HG02884 (cell line): ENCODE results near the gene UBE2D1.
A peak's percentile ranks its signal among the peaks of the same experiment; 100 is the strongest.

Experiments
- ATAC-seq: cut with Tn5 transposase; IDR thresholded peaks from one replicate; pipeline ENCODE4 v1.9.1; 2021; ENCODE audit warnings: mild to moderate bottlenecking, moderate library complexity; ENCODE audit not compliant: unreplicated experiment

UBE2D1 gene

GRCh38 chr10:58336242-58336641, 1.4 kb downstream of the UBE2D1 start:
- no peak for ATAC-seq

GRCh38 chr10:58341422-58341821, 6.6 kb downstream of the UBE2D1 start:
- no peak for ATAC-seq

GRCh38 chr10:58341947-58342346, 7.1 kb downstream of the UBE2D1 start:
- ATAC-seq, result peak; percentile 52

- no peak for ATAC-seq
Measured at GRCh38 chr10:58347967-58348366, 13.2 kb downstream of the UBE2D1 start.

GRCh38 chr10:58348571-58349033, 13.8 kb downstream of the UBE2D1 start:
- ATAC-seq, result no peak

GRCh38 chr10:58350023-58350422, 15.2 kb downstream of the UBE2D1 start:
- ATAC-seq, result no peak

- ATAC-seq, result no peak
Measured at GRCh38 chr10:58350619-58351323, 16.0 kb downstream of the UBE2D1 start.

- no peak for ATAC-seq
Measured at GRCh38 chr10:58351616-58352578, 17.1 kb downstream of the UBE2D1 start.

- ATAC-seq, result no peak
Measured at GRCh38 chr10:58352956-58353610, 18.3 kb downstream of the UBE2D1 start.

- no peak for ATAC-seq
Measured at GRCh38 chr10:58356756-58357155, 21.9 kb downstream of the UBE2D1 start.

GRCh38 chr10:58358314-58358933, 23.6 kb downstream of the UBE2D1 start:
- ATAC-seq, result no peak

GRCh38 chr10:58358947-58359346, 24.1 kb downstream of the UBE2D1 start:
- ATAC-seq, result no peak

GRCh38 chr10:58359541-58359940, 24.7 kb downstream of the UBE2D1 start:
- no peak for ATAC-seq

GRCh38 chr10:58360412-58361004, 25.7 kb downstream of the UBE2D1 start:
- no peak for ATAC-seq

GRCh38 chr10:58361353-58361752, 26.5 kb downstream of the UBE2D1 start:
- ATAC-seq, result no peak

GRCh38 chr10:58362027-58362789, 27.4 kb downstream of the UBE2D1 start:
- no peak for ATAC-seq

- ATAC-seq, result no peak
Measured at GRCh38 chr10:58367069-58367468, 32.3 kb downstream of the UBE2D1 start.

GRCh38 chr10:58371473-58371872, 36.7 kb downstream of the UBE2D1 start:
- no peak for ATAC-seq

- peak; percentile 85 for ATAC-seq
Measured at GRCh38 chr10:58372607-58373441, 38.0 kb downstream of the UBE2D1 start.
